HG02571 (cell line): ENCODE data around the gene ITPRIPL1.

Source experiments
- ATAC-seq: cut with Tn5 transposase; IDR thresholded peaks from one replicate; pipeline ENCODE4 v1.9.1; 2021; ENCODE audit warnings: mild to moderate bottlenecking, moderate library complexity; ENCODE audit not compliant: unreplicated experiment

Gene ITPRIPL1

DNA sequence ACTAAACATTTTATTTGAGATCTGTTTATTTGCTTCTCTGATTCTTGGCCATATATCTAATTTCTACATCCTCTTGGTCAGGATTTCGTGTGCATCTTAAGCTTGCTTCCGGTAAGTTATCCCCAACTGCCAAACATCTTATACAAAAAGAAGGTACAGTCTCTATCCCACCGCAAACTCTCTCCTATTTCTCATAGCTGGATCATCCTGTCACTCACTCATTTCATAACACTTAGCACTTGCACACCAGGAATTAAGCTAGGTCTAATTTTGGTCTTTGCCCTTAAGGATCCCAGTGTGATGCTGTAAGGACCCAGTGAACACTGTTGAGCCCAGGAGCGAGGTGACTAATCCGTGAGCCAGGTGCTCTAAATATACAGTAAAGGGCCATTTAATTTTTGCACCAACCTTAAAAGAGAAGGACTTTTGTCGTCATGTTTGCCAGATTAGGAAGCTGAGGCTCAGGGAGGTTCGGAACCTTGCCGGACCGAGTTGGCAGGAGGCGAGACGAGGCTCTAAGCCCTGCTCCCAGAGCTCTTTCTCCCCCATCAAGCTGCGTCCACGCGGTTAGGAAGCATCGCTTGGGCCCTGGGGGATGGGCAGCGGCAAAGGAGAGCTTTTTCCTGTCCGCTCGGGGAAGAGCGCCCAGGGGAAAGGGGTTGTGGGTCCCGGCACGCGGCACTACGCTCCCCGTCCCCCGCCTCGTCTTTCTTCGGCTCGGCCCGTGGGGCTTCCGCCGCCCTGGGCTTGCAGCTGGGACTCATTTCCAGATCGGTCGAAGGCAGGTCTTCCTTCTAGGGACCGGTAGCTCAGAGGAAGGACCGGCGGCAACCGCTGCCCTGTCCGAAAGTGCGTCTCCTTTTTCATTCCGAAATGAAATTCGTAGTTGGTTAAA lies 4.1 kb upstream of the ITPRIPL1 start:
- ATAC-seq: peak; percentile 22

DNA sequence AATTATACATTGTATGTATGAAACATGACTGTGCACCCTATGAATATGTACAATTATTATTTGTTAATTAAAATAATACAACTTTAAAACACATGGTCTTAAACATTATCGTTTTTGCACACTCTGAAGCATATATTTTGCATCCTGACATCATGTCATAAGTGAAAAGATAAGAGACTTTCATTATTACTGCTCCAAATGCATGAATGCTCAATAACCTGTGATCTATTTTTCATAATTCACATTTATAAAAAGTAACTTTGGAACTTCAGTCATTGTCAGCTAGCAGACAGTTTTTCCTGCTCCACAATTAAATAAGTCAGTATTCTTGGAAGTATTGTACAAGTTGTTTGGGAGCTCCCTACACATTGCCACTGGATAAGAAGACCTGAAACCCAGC lies 1.3 kb upstream of the ITPRIPL1 start:
- no peak for ATAC-seq

DNA sequence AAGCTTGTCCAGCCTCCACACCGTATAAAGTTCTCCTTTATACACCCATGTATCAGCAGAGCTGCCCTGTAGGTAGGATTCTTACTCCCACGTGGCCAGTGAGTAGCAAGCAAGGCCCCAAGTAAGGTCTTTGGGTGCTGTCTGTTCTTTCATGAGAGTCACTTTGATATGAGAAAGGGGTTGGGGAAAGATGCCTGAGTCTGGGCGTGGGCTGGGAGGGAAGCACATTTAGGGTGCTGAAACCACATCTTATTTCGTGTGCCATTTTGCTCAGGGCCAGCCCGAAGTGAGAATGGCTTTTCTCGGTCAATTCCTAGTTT lies 436 bp upstream of the ITPRIPL1 start:
- no peak for ATAC-seq

DNA sequence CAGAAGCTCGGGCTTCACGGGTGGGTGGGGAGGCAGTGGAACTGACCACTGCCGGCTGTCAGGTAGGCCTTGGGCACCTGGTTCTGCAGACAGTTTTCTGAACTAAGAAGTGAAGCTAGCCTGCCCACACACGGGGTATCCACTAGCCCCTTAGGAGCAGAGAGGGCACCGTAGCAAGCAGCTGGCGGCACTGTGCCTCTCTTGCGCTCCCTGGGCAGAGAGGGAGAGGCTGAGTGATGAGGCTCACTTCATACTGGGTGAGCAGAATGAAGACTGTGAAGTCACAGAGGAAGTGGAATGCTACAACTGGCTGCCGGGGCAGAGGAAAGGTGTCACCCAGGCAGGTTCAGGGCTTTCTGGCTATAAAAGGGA lies 753 bp downstream of the ITPRIPL1 start:
- no peak for ATAC-seq

DNA sequence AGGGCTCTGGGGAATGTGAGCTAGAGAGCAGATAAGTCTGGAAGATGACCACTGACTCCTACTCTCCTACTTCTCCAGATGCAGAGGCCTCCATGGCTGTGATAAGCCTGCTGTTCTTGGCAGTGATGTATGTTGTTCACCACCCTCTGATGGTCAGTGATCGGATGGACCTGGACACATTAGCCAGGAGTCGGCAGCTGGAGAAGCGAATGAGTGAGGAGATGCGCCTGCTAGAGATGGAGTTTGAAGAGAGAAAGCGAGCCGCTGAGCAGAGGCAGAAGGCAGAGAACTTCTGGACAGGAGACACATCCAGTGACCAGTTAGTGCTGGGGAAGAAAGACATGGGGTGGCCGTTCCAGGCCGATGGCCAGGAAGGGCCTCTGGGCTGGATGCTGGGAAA lies 1.4 kb downstream of the ITPRIPL1 start:
- no peak for ATAC-seq

DNA sequence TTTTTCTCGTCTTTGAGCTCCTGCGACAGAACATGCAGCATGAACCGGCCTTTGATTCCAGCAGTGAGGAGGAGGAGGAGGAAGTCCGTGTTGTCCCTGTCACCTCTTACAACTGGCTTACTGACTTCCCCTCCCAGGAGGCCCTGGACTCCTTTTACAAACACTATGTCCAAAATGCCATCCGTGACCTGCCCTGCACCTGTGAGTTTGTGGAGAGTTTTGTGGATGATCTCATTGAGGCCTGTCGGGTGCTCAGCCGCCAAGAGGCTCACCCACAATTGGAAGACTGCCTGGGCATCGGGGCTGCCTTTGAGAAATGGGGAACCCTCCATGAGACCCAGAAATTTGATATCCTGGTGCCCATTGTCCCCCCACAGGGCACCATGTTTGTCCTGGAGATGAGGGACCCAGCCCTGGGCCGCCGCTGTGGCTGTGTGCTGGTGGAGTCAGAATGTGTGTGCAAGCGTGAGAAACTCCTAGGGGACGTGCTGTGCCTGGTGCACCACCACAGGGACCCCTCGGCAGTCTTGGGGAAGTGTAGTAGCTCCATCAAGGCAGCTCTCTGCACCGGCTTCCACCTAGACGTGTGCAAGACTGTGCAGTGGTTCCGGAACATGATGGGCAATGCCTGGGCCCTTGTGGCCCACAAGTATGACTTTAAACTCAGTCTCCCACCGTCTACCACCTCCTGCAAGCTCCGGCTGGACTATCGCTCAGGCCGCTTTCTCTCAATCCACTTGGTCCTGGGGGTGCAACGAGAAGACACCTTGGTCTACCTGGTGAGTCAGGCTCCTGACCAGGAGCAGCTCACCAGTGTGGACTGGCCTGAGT lies 2.1 kb downstream of the ITPRIPL1 start:
- no peak for ATAC-seq

DNA sequence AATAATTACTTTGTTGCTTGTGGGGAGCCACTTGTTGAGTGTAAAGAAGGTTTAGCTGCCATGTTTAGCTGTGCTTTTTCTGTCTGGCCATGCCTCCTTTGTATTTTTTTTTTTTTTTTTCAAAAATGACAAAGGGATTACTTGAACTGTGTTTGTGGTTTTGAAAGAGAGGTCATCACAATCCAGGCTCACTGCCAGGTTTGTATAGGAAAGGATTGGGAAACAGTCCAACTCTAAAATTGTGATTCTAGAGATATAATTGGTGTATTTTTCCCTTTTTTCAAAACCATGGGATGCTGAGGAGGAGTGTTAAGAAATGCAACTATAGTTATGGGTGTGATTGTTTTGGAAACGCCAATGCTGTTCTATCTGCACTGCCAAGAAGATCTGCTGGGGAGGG lies 4.3 kb downstream of the ITPRIPL1 start:
- ATAC-seq: no peak

DNA sequence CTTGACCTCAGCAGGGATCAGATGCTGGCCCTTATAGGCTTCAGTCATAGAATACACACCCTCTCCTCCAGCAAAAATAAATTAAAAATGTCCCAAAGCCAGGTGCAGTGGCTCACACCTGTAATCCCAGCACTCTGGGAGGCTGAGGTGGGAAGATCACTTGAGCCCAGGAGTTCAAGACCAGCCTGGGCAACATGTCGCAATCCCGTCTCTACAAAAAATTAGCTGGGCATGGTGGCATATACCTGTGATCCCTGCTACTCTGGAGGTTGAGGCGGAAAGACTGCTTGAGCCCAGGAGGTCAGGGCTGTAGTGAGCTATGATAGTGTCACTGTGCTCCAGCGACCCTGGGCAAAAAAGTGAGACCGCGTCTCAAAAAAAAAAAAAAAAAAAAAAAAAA lies 4.8 kb downstream of the ITPRIPL1 start:
- ATAC-seq: no peak

DNA sequence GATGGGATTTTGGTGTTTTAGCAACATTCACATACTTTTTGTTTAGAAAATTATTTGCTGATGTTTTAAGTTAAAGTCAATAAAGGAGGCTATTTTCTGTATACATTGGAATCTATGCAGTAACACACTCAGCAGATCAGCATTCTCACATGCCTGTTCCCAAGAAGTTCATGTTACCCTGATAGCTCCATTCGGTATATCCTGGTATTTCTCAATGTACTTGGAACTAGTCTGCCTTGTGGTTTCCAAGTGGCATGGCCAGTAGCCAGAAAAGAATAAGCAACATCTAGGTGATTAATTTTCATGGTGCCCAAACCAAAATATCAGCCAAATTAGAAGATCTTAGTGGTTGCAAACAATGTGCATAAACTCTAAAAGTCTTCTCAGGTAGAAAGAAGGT lies 5.3 kb downstream of the ITPRIPL1 start:
- ATAC-seq: no peak

DNA sequence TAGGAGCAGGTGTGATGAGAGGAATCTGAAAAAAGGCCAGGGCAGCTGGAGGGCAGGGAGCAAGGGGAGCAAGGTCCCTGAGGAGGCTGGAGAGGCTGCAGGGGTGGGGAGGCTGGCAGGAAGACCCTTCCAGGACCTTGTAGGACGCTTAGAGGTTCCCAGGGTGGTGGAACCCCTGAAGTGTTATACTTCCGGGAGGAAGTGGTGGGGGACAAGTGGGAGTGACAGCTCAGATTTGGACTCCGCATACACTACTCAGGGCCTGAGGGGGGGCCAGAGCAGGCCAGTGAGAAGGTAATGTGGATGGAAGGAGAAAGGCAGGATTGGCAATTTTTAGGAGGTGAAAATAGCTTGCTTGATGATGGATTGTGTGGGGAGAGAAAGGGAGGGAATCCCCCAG lies 8.6 kb downstream of the ITPRIPL1 start:
- ATAC-seq: no peak

DNA sequence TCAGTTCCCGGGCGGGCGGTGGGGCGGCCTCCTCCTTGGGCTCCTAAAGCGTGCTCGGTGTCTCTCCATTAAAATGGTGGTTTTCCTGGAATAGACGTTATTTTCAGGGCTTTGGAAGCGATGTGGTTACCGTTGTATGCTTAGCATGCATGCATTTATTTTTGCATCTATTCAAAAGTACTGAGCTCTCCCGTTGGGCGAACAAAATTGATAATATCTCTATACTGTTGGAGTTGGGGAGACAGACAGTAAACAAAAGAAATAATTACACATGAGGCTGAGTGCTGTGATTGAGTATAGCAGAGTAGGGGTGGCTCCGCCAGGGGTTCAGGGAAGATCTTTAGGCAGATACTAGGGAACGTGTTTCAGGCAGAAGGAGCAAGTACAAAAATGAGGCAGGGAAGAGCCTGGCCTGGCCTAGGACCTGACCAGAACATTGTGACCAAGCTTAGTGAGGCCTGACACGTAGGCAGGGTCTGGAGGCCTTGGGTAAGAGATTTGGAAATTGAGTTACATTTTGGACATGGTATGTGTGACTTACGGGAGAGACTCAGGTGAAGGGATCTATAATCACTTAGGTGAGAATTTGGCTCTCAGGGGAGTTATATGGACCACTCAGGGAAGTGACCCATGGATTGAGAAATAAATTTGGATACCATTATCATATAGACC lies 11.1 kb downstream of the ITPRIPL1 start:
- no peak for ATAC-seq

DNA sequence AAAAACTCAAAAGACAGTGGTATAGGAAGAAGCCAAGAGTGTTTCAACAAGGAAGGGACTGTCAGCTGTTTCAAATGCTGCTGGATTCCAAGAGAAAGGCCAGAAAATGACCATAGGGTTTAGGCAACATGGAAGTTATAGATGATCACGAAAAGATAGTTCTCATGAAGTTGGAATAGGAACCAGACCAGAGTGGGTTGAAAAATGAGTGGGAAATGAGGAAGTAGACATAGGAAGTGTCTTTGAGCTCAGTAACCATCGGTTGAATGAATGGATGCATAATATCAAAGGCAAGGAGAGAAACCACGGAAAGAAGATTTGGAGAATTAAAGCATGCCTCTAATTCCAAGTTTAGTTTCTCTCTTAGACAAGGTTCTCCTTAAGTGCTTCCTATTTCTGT lies 11.8 kb downstream of the ITPRIPL1 start:
- ATAC-seq: no peak

DNA sequence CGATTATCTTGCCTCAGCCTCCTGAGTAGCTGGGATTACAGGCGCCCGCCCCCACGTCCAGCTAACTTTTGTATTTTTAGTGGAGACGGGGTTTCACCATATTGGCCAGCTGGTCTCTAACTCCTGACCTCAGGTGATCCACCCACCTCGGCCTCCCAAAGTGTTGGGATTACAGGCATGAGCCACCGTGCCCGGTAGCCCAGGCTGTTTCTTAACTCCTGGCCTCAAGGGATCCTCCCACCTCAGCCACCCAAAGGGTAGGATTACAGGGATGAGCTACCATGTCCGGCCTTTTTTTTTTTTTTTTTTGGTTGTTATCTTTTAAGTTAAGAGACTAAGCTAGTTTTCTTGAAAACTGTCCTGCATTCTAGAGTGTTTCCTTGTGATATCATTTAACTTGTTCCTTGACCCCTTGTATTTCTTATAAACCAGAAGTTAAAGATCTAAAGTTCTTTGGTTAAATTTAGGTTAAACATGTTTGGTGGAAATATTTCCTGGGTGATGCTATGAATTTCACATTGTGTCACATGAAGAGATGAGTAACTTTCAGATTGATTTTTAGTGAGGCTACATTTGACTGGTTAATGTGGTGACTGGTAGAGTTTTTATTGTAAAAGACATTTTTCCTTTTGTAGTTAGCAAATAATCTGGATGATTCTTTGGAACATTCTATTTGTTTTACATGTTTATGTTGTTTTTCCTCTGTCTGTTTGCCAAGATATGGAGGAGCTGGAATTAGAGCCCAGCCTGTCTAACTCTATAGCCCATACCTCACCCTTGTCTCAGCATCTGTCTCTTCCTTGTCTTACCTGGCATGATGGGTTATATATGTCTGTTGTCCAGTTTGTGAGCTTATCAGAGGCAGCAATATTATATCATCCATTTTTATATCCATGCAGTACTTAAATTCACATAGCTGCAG lies 15.6 kb downstream of the ITPRIPL1 start:
- ATAC-seq: no peak

DNA sequence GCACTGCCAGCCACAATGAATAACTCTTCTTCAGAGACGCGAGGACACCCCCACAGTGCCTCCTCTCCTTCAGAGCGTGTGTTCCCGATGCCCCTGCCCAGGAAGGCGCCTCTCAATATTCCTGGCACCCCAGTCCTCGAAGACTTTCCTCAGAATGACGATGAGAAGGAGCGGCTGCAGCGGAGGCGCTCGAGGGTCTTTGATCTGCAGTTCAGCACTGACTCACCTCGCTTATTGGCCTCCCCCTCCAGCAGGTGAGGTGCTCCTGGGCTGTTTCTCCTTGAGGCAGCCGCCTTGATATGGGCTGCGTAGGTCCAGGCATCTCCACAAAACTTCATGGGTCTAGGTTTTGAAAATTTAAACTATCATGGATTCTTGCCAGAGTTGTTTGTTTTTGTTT lies 16.5 kb downstream of the ITPRIPL1 start:
- ATAC-seq: no peak

DNA sequence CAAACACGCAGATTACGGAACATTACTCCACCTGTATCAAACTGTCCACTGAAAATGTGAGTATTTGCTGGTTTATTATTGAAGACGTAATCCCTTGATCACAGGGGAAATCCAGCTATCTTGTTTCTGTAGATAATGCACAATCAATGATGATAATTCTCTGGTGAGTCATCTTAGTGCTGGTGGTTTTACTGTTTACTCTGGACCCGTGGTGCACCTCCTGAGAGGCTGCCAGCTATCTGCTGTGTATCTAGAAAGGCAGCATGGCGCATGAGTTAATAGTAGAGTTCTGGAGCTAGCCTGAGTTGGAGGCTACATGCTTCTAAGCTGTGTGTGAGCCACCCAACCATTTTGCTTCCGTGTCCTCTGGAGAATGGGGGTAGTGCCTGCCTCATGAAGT lies 17.0 kb downstream of the ITPRIPL1 start:
- ATAC-seq: no peak

DNA sequence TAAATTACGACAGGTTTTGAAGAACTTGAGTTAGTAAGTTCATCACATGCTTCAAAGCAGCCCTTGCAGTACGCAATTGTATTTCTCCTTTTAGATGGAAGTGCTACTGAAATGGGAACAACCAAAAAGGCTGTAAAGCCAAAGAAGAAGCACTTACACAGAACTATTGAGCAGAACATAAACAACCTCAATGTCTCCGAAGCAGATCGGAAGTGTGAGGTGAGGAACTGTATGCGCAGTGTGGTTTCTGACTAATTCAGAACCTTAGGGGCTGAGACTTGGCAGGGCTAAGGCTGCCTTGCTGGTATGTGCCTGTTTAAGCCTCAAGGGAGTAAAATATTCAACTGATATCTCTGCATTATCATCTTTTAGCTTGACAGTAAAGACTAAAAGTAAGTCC lies 18.9 kb downstream of the ITPRIPL1 start:
- peak; percentile 76 for ATAC-seq

DNA sequence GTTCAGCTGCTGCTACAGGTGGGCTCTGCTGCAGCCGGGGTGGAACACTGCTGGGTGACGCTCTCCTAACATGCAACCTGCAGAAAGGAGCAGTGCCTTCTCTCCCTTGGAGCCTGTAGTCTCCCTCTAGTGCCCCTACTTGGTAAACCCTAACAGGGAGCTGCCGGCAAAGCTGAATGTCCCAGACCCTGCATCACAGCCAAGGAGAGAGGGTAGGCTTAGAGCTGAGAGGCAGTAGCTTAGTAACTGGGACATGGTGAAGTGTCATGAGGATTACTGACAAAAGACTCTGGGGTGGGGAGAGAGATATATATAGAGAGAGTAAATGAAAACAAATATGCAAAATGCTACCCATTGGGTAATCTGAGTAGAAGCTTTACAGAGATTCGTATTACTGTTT lies 20.3 kb downstream of the ITPRIPL1 start:
- no peak for ATAC-seq

DNA sequence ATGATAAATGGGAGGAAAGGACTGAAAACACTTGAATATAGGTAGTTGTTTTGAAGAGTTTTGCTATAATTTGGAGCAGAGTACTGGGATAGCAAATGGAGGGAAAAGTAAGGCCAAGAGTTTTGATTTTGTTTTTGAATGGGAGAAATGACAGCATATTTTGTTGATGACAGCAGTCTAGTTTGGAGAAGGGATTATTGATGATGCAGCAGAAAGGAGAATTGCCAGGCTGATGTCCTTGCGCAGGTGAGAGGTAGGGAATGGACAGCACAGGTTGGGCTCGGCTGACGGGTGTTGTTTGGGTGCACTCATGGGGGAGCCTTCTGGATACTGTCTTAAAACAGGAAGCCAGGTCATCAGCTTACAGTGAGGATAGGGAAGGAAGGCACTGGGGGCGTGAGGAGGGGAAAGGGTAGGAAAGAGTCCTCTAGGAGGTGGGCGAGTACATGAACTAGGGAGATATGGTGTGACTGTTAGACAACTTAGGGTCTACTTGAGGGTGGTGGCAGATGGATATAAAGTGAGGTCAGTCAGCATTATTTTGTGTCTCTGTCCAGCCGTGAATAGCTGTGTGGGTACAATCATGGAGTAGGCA lies 20.8 kb downstream of the ITPRIPL1 start:
- no peak for ATAC-seq

DNA sequence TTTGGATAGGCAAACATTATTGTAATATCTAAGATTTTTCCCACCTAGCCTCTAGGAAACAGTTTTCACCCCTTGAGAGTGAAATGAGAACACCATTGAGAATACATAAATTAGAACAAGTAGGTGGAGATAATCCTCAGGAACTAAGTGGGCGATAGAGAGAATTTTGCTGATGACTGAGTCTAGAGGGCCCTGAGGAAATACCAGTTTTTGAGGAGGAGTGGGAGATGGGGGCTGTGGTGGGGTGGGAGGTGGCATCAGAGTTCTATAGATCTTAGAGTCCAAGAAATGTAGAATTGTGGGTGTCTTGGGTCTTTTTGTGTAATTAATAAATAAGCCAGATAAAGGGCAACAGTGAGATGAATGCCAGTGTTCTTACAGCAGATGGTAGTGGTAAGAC lies 22.3 kb downstream of the ITPRIPL1 start:
- ATAC-seq: no peak

DNA sequence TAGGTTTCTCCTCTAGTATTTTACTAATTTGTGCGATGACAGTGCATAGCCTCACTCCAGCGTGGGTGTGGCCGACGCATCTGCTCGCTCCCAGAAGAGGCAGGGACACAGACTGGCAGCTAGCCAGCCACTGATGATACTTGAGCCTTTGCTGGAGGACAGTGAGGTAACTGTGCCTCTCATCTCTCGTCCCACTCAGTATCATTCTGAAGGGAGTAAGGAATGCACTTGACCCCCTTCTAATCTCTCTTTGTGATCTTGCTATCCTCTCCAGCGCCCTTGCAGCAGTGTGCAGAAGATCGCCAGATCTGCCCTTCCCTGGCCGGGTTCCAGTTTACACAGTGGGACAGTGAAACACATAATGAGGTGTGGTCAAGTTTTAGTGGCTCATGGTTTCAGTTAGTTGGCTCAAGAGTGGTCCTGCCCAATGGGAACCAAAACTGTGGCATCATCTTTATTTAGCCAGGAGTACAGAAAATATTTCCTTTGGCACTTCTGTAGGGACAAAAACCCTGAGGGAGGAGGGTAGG lies 28.0 kb downstream of the ITPRIPL1 start:
- ATAC-seq: no peak
